ENCODE data around the gene IMPG2. TPM values are rescaled to one million over a fixed set of nuclear protein-coding genes. Genes with fewer than 3 reads are reported as not detected.

IMPG2 gene
- total and polyA plus RNA-seq, 4 donors, result 0.04 to 0.54 (median 0.10) TPM

DNA sequence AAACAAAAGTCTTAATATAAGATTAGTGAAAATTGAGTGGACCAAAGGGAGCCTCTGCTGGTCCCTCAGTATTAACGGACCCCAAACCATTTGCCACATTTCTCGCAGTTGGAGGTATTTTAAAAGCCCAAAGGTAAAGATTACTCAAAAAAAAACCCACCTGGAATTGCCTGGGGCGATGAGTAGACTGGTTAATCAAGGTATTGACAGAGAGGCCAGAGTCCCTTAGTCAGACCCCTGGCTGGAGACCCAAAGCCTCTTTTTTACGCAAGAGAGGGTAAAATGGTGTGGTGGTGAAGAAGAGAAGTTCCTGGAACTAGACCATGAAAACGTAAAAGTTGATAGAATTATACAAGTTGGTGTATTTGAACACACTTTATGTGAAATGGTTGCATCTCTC, 137.2 kb downstream of the IMPG2 start:
- no peak overlapping the region for H3K4me3 ChIP-seq
- TF ChIP-seq, protein P1, sequence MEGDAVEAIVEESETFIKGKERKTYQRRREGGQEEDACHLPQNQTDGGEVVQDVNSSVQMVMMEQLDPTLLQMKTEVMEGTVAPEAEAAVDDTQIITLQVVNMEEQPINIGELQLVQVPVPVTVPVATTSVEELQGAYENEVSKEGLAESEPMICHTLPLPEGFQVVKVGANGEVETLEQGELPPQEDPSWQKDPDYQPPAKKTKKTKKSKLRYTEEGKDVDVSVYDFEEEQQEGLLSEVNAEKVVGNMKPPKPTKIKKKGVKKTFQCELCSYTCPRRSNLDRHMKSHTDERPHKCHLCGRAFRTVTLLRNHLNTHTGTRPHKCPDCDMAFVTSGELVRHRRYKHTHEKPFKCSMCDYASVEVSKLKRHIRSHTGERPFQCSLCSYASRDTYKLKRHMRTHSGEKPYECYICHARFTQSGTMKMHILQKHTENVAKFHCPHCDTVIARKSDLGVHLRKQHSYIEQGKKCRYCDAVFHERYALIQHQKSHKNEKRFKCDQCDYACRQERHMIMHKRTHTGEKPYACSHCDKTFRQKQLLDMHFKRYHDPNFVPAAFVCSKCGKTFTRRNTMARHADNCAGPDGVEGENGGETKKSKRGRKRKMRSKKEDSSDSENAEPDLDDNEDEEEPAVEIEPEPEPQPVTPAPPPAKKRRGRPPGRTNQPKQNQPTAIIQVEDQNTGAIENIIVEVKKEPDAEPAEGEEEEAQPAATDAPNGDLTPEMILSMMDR (IDR thresholded peaks at IDR 0.05; ENCODE audit: control extremely low read depth, extremely low read depth), result no peak
- 93 to 95% methylated on average over 5 of the region's 5 CpGs for WGBS, 2 donors
- no peaks in the 10 kb centered on the region for H3K36me3 ChIP-seq (ENCODE audit: control insufficient read depth in 4 of 4, insufficient read depth in 4 of 4, low read length in 4 of 4)
- no peaks in the 10 kb centered on the region for H3K4me1 ChIP-seq (ENCODE audit: control insufficient read depth in 5 of 5, insufficient read depth in 5 of 5, low read length in 5 of 5)
- ATAC-seq (ENCODE audit: insufficient read depth, low FRiP score), result no peak
- H3K27me3 ChIP-seq (ENCODE audit: control insufficient read depth in 3 of 3, insufficient read depth in 3 of 3, low read length in 2 of 3), result no peaks in the 10 kb centered on the region
- no peak for DNase-seq
- H3K9ac ChIP-seq (ENCODE audit: insufficient read depth in 1 of 2, low read length in 2 of 2), result no peak overlapping the region
- H3K9me3 ChIP-seq (ENCODE audit: control insufficient read depth in 4 of 4, insufficient read depth in 3 of 4, low read length in 3 of 4), result no peaks in the 10 kb centered on the region
- H3K27ac ChIP-seq (ENCODE audit: low read depth in 1 of 2, low read length in 1 of 2), result no peak overlapping the region

DNA sequence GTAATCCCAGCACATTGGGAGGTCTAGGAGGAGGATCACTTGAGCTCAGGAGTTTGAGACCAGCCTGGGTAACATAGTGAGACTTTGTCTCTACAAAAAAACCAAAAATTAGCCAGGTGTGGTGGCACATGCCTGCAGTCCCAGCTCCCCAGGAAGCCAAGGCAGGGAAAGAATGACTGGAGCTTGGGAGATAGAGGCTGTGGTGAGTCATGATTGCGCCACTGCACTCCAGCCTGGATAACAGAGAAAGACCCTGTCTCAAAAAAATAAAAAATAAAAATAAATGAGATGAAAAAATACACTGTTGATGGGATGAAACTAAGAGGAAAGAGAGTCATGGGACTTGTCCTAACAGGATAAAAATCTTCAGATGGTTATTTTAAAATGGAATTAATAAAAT, 137.6 kb downstream of the IMPG2 start:
- DNase-seq (no peak), ATAC-seq (ENCODE audit: insufficient read depth, low FRiP score) (no peak)
- H3K9me3 ChIP-seq (ENCODE audit: control insufficient read depth in 4 of 4, insufficient read depth in 3 of 4, low read length in 3 of 4), result no peaks in the 10 kb centered on the region
- no peak overlapping the region for H3K27ac ChIP-seq (ENCODE audit: low read depth in 1 of 2, low read length in 1 of 2)
- H3K4me3 ChIP-seq, result no peak overlapping the region
- H3K27me3 ChIP-seq (ENCODE audit: control insufficient read depth in 3 of 3, insufficient read depth in 3 of 3, low read length in 2 of 3), result no peaks in the 10 kb centered on the region
- 81 to 98% methylated on average over 1 of the region's 1 CpG for WGBS, 2 donors
- no peaks in the 10 kb centered on the region for H3K36me3 ChIP-seq (ENCODE audit: control insufficient read depth in 4 of 4, insufficient read depth in 4 of 4, low read length in 4 of 4)
- TF ChIP-seq, protein P1 (IDR thresholded peaks at IDR 0.05; ENCODE audit: control extremely low read depth, extremely low read depth), result no peak
- no peaks in the 10 kb centered on the region for H3K4me1 ChIP-seq (ENCODE audit: control insufficient read depth in 5 of 5, insufficient read depth in 5 of 5, low read length in 5 of 5)
- no peak overlapping the region for H3K9ac ChIP-seq (ENCODE audit: insufficient read depth in 1 of 2, low read length in 2 of 2)

DNA sequence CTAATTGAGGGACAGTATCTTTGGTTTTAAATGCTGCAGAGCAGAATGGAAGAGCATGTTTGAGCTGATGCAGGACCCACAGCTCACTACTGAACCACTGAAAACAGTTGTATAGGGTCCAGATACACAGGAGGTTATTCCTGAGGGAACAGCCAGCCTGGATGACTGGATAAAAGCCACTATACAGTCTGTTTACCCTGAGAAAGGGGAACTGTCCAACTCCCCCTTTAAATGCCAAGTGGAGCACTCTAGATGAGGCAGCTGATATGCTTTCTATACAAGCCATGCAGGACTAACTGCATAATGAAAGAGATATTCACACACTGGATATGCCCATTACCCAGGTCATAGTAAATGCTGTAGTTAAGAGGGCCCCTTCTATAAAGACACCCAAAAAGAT, 138.6 kb downstream of the IMPG2 start:
- H3K4me3 ChIP-seq, result no peak overlapping the region

DNA sequence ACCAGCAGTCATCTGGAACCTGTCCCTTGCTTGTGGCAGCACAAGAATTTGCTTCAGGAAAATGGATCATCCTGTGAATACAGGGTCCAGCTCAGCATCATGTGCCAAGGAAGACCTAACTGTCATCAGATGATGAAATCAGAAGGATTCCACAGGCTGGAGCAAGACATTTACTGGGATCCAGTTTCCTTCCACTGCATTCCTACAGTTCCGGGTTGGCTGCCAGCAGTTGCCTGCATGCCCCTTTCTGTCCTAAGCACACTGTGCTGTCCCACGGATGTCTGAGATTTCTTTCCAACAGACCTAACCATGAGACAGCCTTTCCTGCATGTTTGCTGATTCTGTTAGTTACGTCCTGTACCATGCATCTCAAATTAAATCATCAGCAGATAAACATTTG, 140.7 kb downstream of the IMPG2 start:
- Histone ChIP-seq H3K27me3 (ENCODE audit: control insufficient read depth in 3 of 3, insufficient read depth in 3 of 3, low read length in 2 of 3) (no peaks in the 10 kb centered on the region), H3K4me3 (no peak overlapping the region), H3K9me3 (ENCODE audit: control insufficient read depth in 4 of 4, insufficient read depth in 3 of 4, low read length in 3 of 4) (no peaks in the 10 kb centered on the region), H3K36me3 (ENCODE audit: control insufficient read depth in 4 of 4, insufficient read depth in 4 of 4, low read length in 4 of 4) (no peaks in the 10 kb centered on the region), H3K27ac (ENCODE audit: low read depth in 1 of 2, low read length in 1 of 2) (no peak overlapping the region), H3K9ac (ENCODE audit: insufficient read depth in 1 of 2, low read length in 2 of 2) (no peak overlapping the region), H3K4me1 (ENCODE audit: control insufficient read depth in 5 of 5, insufficient read depth in 5 of 5, low read length in 5 of 5) (no peaks in the 10 kb centered on the region)
- DNase-seq, result no peak
- ATAC-seq (ENCODE audit: insufficient read depth, low FRiP score), result no peak
- 71 to 80% methylated on average over 3 of the region's 3 CpGs for WGBS, 2 donors
- TF ChIP-seq, protein P1 (IDR thresholded peaks at IDR 0.05; ENCODE audit: control extremely low read depth, extremely low read depth), result no peak

More for the DNA sequence above, 138.6 kb downstream of the IMPG2 start:
- ATAC-seq (ENCODE audit: insufficient read depth, low FRiP score) (no peak), DNase-seq (no peak)
- Histone ChIP-seq H3K9ac (ENCODE audit: insufficient read depth in 1 of 2, low read length in 2 of 2) (no peak overlapping the region), H3K4me1 (ENCODE audit: control insufficient read depth in 5 of 5, insufficient read depth in 5 of 5, low read length in 5 of 5) (no peaks in the 10 kb centered on the region), H3K9me3 (ENCODE audit: control insufficient read depth in 4 of 4, insufficient read depth in 3 of 4, low read length in 3 of 4) (no peaks in the 10 kb centered on the region), H3K36me3 (ENCODE audit: control insufficient read depth in 4 of 4, insufficient read depth in 4 of 4, low read length in 4 of 4) (no peaks in the 10 kb centered on the region), H3K27ac (ENCODE audit: low read depth in 1 of 2, low read length in 1 of 2) (no peak overlapping the region), H3K27me3 (ENCODE audit: control insufficient read depth in 3 of 3, insufficient read depth in 3 of 3, low read length in 2 of 3) (no peaks in the 10 kb centered on the region)
- TF ChIP-seq, protein P1 (IDR thresholded peaks at IDR 0.05; ENCODE audit: control extremely low read depth, extremely low read depth), result no peak

All from lung (tissue), 12 donors.